Stimulated activated CD8-positive, alpha-beta memory T cell treated with anti-CD3 and anti-CD28 coated beads, Interleukin-2, amount 100 ng/mL, for 48 hours (primary cell): ENCODE results near the gene SLC11A1.

Experiments
- DNase-seq, 2 donors: peaks; one replicate each; pipeline ENCODE4 v3.0.0-alpha.2; 2020; ENCODE audit warnings: low read depth in 2 of 2

SLC11A1 gene

GRCh38 chr2:218366621-218367414 is 15.3 kb upstream of the SLC11A1 start:
- DNase-seq = no peak

DNA sequence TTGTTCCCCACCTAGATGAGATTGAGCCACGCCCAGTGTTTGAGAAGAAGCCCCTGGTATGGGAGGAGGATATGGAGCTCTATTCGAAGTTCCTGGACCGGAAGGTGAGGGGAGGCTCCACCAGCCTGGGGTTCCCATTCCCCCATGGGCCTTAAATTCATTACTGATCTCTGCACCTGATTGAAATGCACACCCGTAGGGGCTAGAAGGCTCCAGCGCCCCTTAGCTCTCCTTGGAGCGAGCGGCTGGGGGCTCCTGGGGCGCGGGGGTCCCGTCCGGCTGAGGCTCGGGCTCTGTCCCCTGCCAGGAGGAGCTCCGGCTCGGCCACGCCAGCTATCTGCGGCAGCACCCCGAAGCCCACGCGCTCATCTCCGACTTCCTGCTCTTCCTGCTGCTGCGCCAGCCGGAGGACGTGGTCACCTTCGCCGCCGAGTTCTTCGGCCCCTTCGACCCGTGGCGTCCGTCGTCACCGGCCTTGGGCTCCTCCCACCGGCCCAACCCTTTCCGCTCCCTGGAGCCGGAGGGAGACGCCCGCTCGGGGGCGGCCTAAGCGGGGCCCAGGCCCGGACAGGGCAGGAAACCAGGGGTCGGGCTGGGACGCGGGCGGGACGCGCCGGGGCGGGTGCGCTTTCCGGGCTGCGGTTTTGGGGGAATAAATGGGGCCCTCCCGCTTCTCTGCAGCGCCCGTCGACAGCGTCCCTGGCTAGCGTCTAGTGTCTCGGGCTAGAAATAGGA is 14.5 kb upstream of the SLC11A1 start:
- DNase-seq = peak; percentile 63 to 69

DNA sequence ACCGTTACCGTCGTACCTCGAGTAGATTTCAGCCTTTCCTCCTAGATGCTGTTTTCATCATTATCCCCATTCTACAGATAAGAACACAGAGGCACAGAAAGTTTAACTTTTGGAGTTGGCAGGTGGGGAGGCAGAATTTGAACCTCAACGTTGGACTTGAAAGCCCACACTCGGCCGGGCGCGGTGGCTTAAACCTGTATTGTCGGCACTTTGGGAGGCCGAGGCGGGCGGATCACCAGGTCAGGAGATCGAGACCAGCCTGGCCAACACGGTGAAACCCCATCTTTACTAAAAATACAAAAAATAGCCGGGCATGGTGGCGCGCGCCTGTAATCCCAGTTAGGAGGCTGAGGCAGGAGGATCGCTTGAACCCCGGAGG is 13.9 kb upstream of the SLC11A1 start:
- no peak for DNase-seq

- no peak for DNase-seq
Measured at GRCh38 chr2:218368621-218369153, 13.4 kb upstream of the SLC11A1 start.

DNA sequence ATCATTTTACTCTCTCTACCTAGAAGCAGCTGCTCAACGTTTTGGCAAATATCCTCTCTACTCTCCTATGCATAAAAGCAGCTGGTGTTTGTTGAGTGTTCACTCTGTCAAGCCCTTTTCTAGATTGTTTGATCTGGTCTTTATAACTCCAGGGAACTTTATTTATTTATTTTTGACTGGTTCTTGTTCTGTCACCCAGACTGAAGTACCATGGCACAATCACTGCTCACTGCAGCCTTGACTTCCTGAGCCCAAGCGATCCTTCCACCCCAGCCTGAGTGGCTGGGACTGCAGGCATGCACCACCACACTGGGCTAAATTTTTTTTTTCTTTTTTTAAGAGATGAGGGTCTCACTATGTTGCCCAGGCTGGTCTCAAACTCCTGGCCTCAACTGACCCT is 12.7 kb upstream of the SLC11A1 start:
- no peak for DNase-seq

DNA sequence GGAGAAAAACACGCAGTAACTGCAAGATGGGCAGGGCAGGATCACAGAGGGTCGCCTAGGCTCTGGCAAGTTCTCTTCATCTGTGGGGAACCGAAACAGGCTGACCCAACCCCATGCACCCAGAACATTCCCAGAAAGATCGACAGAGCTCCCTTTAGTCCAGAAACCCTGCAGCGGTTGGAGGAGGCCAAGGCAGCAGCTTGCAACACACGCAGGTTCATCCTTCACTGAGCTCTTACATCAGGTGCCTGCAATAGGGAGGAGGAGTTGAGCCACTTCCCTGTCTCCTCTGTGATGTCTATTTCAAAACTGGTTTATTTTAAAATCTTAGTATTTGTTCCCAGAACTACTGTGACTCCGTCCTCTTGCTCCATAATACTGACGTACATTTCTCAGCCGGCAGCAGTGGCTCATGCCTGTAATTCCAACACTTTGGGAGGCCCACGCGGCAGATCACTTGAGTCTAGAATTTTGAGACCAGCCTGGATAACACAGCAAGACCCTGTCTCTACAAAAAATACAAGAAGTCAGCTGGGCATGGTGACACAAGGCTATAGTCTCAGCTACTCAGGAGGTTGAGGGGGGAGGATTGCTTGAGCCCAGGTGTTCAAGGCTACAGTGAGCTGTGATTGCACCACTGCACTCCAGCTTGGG is 11.5 kb upstream of the SLC11A1 start:
- DNase-seq = no peak

DNA sequence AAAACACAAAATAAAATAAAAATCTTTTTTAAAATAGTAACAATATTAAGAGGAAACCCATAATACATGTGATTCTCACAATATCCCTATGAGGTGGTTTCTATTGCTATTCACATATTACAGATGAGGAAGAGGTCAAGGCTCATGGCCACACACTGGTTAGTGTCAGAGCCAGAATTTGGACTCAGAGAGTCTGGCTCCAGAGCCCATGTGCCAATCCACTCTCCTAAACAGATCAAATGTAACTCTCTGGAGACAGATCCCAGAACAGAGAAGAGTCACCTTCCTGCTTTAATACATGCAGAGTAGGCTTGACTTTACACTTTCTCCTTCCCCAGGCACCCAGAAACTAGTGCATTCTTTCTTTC is 10.1 kb upstream of the SLC11A1 start:
- no peak for DNase-seq

DNA sequence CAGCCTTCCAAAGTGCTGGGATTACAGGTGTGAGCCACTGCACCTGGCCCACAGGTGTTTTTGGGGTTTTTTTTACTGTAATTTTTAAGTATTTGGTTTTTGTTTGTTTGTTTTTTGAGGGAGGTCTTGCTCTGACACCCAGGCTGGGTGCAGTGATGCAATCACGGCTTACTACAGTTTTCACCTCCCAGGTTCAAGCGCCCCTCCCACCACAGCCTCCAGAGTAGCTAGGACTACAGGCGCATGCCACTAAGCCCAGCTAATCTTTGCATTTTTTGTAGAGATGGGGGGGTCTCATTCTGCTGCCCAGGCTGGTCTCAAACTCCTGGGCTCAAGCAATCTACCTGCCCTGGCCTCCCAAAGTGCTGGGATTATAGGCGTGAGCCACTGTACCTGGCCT is 7.3 kb upstream of the SLC11A1 start:
- no peak for DNase-seq

DNA sequence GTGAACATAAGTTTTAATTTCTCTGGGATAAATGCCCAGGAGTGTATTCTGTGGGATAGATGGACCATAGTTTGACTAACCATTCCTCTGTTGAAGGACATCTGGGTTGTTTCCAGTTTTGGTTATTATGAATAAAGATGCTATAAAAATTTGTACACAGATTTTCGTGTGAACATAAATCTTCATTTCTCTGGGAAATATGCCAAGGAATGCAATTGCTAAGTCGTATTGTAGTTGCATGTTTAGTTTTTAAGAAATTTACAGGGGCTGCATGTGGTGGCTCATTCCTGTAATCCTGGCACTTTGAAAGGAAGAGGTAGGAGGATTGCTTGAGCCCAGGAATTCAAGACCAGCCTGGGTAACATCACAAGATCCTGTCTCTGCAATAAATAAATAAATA is 6.9 kb upstream of the SLC11A1 start:
- DNase-seq = no peak

GRCh38 chr2:218378053-218378452 is 4.0 kb upstream of the SLC11A1 start:
- no peak for DNase-seq

DNA sequence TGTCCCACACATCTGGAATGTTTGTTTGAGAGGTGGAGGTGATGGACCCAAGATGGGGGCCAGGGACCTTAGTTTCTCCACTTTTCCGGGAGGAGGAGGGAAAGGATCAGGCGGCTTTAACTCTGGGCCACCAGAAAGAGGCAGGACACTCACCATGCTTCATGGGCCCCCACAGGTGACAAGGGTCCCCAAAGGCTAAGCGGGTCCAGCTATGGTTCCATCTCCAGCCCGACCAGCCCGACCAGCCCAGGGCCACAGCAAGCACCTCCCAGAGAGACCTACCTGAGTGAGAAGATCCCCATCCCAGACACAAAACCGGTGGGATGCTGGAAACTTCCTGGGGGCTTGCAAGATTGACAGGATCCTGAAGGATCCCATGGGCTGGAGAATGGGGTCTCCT is 712 bp downstream of the SLC11A1 start:
- DNase-seq = no peak

GRCh38 chr2:218383892-218384519 is 1.9 kb downstream of the SLC11A1 start:
- DNase-seq = no peak

- DNase-seq = no peak
Measured at GRCh38 chr2:218384975-218385374, 2.9 kb downstream of the SLC11A1 start.

- no peak for DNase-seq
Measured at GRCh38 chr2:218386505-218387368, 4.7 kb downstream of the SLC11A1 start.

- DNase-seq = no peak
Measured at GRCh38 chr2:218387369-218388194, 5.5 kb downstream of the SLC11A1 start.

DNA sequence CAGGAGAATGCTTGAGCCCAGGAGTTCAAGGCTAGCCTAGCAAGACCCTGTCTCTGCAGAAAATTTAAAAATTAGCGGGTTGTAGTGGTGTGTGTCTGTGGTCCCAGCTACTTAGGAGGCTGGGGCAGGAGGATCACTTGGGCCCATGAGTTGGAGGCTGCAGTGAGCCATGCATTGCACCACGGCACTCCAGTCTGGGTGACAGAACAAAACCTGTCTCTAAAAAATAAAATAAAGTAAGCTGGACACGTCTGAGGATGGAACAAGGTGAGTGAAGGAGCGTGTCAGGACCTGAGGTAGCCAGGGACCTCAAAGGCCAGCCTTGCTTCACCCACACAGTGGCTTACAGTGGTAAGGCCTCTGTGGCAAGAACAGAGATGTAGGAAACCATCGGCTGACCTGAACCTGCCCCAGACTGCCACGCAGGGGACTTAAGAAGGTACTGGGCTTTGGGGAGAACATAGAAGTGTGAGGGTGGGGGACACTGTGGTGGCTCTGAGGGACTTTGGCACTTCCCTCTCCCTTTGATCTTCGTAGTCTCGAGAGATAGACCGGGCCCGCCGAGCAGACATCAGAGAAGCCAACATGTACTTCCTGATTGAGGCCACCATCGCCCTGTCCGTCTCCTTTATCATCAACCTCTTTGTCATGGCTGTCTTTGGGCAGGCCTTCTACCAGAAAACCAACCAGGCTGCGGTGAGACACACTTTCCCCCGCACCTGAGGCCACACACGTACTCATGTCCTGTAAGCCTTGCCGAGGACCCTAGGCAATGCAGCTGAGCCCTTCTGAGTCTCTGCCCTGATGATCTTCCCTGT is 7.5 kb downstream of the SLC11A1 start:
- DNase-seq = no peak

- DNase-seq = no peak
Measured at GRCh38 chr2:218391202-218391601, 9.1 kb downstream of the SLC11A1 start.

- no peak for DNase-seq
Measured at GRCh38 chr2:218392459-218392858, 10.4 kb downstream of the SLC11A1 start.

GRCh38 chr2:218392891-218393462 is 10.9 kb downstream of the SLC11A1 start:
- DNase-seq = no peak
